Panc1 (cell line): ENCODE results near the gene KIRREL3. TPM values are rescaled to one million over a fixed set of nuclear protein-coding genes. Genes with fewer than 3 reads are reported as not detected.

Experiments
- ATAC-seq: fragments of 200-7000 bp; cut with Tn5 transposase; 2 replicates; pipeline ENCODE4 v1.9.1; 2020; ENCODE audit warnings: mild to moderate bottlenecking, moderate library complexity
- BruUV-seq: library from RNA; stranded (reverse); fragments of 400-500 nt; replicated peaks from 2 replicates; lab custom pipeline; 2021; lab: Mats Ljungman, UMichigan
- CTCF ChIA-PET: fragments of 300-600 bp; sonication (Branson Sonifier 250); formaldehyde crosslinking; loops from one replicate; lab custom pipeline; 2022; ENCODE audit warnings: antibody characterized with exemption; lab: Charles Lee
- POLR2A ChIA-PET: fragments of 300-600 bp; sonication (Branson Sonifier 250); formaldehyde crosslinking; loops from one replicate; lab custom pipeline; 2022; ENCODE audit warnings: antibody characterized with exemption; lab: Charles Lee
- DNase-seq: peaks from one replicate; pipeline ENCODE4 v3.0.0-alpha.2; 2010; ENCODE audit warnings: low read depth, low spot score
- H3K27ac ChIP-seq: 2 replicates; pipeline ENCODE4 v1.5.1; 2011; ENCODE audit warnings: mild to moderate bottlenecking, low read length, inconsistent platforms
- H3K27me3 ChIP-seq: fragments of 200-500 bp; sonication (Bioruptor generic); 2 replicates; pipeline ENCODE4 v1.6.0; 2014; ENCODE audit warnings: low read length, inconsistent platforms; ENCODE audit not compliant: control insufficient read depth, insufficient read depth
- H3K36me3 ChIP-seq: fragments of 200-500 bp; sonication (Bioruptor generic); 2 replicates; pipeline ENCODE4 v1.5.1; 2014; ENCODE audit warnings: inconsistent platforms, mild to moderate bottlenecking, low read length, moderate library complexity; ENCODE audit not compliant: control insufficient read depth, insufficient read depth
- H3K4me1 ChIP-seq: 2 replicates; pipeline ENCODE4 v1.5.1; 2011; ENCODE audit warnings: inconsistent platforms, mild to moderate bottlenecking, low read length, moderate library complexity; ENCODE audit not compliant: control insufficient read depth, insufficient read depth
- H3K4me3 ChIP-seq, 2 experiments: 2 replicates each; pipeline ENCODE4 v1.5.1; 2011 to 2012; ENCODE audit warnings: low read depth in 2 of 2, low read length in 2 of 2, mild to moderate bottlenecking in 2 of 2, inconsistent platforms in 1 of 2, moderate library complexity in 1 of 2
- H3K9me3 ChIP-seq: fragments of 200-500 bp; sonication (Bioruptor generic); 2 replicates; pipeline ENCODE4 v1.5.1; 2014; ENCODE audit warnings: low read depth, mild to moderate bottlenecking, inconsistent platforms, low read length, moderate library complexity; ENCODE audit not compliant: control insufficient read depth, insufficient read depth
- CTCF ChIP-seq: fragments of 450-650 bp; IDR thresholded peaks from 2 replicates; pipeline ENCODE4 v1.5.1; 2017; ENCODE audit warnings: mild to moderate bottlenecking
- POLR2AphosphoS5 ChIP-seq: IDR thresholded peaks from 2 replicates; pipeline ENCODE4 v1.6.1; 2012; ENCODE audit warnings: mild to moderate bottlenecking, low read depth, low read length, moderate library complexity
- REST ChIP-seq, 2 experiments: IDR thresholded peaks; 2 replicates each; pipeline ENCODE4 v1.6.1; 2011 to 2012; ENCODE audit warnings: low read depth in 2 of 2, control low read depth in 1 of 2, low read length in 1 of 2, mild to moderate bottlenecking in 1 of 2, moderate library complexity in 1 of 2; ENCODE audit not compliant: insufficient read depth in 1 of 2
- SIN3A ChIP-seq: IDR thresholded peaks from 2 replicates; pipeline ENCODE4 v1.6.1; 2012; ENCODE audit warnings: low read depth, mild to moderate bottlenecking, low read length, moderate library complexity, borderline replicate concordance; ENCODE audit not compliant: insufficient read depth
- TCF7L2 ChIP-seq: IDR thresholded peaks from 2 replicates; pipeline ENCODE4 v1.6.1; 2011; ENCODE audit warnings: mild to moderate bottlenecking, low read depth, low read length, inconsistent platforms
- in situ Hi-C: cut with HindIII; loops from 2 replicates; pipeline ENCODE4 v1.10.0; 2016; ENCODE audit warnings: low sequenced_read_pairs, low pct_unique_long_range_greater_than_20kb
- intact Hi-C: fragments of 100-400 bp; cut with micrococcal nuclease; formaldehyde crosslinking; loops from one replicate; pipeline ENCODE4 v1.10.0; 2022; ENCODE audit not compliant: unreplicated experiment
- total RNA-seq: library from RNA; stranded (reverse); gene quantifications from one replicate; pipeline ENCODE4 v1.2.1, GENCODE V29; 2021; ENCODE audit not compliant: unreplicated experiment

KIRREL3 gene
- total RNA-seq, 1 experiment from 2014 or later, result 0.36 TPM

GRCh38 chr11:126495281-126496220 is 505.0 kb downstream of the KIRREL3 start:
- TF ChIP-seq CTCF (no peak), POLR2AphosphoS5 (no peak), REST (IDR thresholded peaks at IDR 0.05; ENCODE audit: insufficient read depth in 1 of 2, low read depth in 2 of 2, low read length in 1 of 2) (no peak), TCF7L2 (no peak), SIN3A (no peak)
- intact Hi-C loops (no loop called here), in situ Hi-C loops (no loop called here)
- H3K4me1 ChIP-seq, result no peaks in the 10 kb centered on the region
- POLR2A ChIA-PET, result no interaction called here
- H3K4me3 ChIP-seq, result no peak overlapping the region
- DNase-seq (no peak), ATAC-seq (peak; percentile 15; the same call in 1 of the 2 replicates)
- CTCF ChIA-PET, result interaction anchor here (2.8 kb wide), 1 partner anchor 15 kb away, joined by 7 read pairs; no protein-coding TSS in a partner anchor
- no peaks in the 10 kb centered on the region for H3K9me3 ChIP-seq
- no TSS peak for BruUV-seq
- no peak overlapping the region for H3K27ac ChIP-seq
- peaks cover 15% of the 10 kb centered on the region for H3K27me3 ChIP-seq
- no peaks in the 10 kb centered on the region for H3K36me3 ChIP-seq

- no peaks in the 10 kb centered on the region for H3K36me3 ChIP-seq
- H3K4me3 ChIP-seq, result no peak overlapping the region
- BruUV-seq, result no TSS peak
- DNase-seq, result no peak
- intact Hi-C loops, result no loop called here
- no peak overlapping the region for H3K27ac ChIP-seq
- POLR2A ChIA-PET, result no interaction called here
- ATAC-seq, result no peak
- peaks cover 11% of the 10 kb centered on the region for H3K27me3 ChIP-seq
- H3K4me1 ChIP-seq, result no peaks in the 10 kb centered on the region
- in situ Hi-C loops, result no loop called here
- CTCF ChIA-PET, result interaction anchor here (2.8 kb wide), 1 partner anchor 14 kb away, joined by 7 read pairs; no protein-coding TSS in a partner anchor
- TF ChIP-seq CTCF (no peak), TCF7L2 (no peak), SIN3A (no peak), REST (IDR thresholded peaks at IDR 0.05; ENCODE audit: insufficient read depth in 1 of 2, low read depth in 2 of 2, low read length in 1 of 2) (no peak), POLR2AphosphoS5 (no peak)
- H3K9me3 ChIP-seq, result no peaks in the 10 kb centered on the region
Measured at GRCh38 chr11:126494831-126495230, 505.7 kb downstream of the KIRREL3 start.
